Prostate gland (tissue), 2 donors: ENCODE data around the gene APOBEC3A.
"Not testable (repeated sequence)": the region's sequence is repeated elsewhere in the genome, so short reads cannot be mapped to it uniquely, and the experiment has no call there.

Experiments
- CTCF ChIP-seq, 4 experiments: fragments of 200-600 bp in 2 of 4; fragments of 450-650 bp in 2 of 4; sonication (generic) in 2 of 4; IDR thresholded peaks; 1 replicate in 3 of 4; 2 replicates in 1 of 4; pipeline ENCODE4 v1.5.1; 2016 to 2019; ENCODE audit warnings: antibody characterized with exemption in 4 of 4, mild to moderate bottlenecking in 2 of 4, moderate library complexity in 2 of 4
- POLR2AphosphoS5 ChIP-seq: sonication (generic); formaldehyde crosslinking; IDR thresholded peaks from one replicate; pipeline ENCODE4 v1.6.1; 2017; ENCODE audit warnings: antibody characterized with exemption

DNA sequence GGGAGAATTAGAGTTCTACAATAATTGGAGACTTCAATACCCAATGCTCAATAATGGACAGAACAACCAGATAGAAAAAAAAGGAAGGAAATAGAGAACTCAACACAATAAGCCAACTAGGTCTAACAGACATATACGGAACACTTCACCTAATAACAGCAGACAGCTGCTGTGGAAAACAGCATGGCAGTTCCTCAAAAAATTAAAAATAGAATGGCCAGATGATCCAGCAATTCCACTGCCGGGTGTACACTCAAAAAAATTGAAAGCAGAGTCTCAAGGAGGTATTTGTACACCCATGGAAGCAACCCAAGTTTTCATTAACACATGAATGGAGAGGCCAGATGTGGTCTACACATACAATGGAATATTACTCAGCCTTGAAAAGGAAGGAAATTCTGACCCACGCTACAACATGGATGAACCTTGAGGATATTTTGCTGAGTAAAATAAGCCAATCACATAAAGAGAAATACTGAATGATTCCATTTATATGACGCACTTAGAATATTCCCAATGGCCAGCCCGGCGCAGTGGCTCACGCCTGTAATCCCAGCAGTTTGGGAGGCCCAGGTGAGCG, 51.0 kb downstream of the APOBEC3A start:
- not testable (repeated sequence) for TF ChIP-seq POLR2AphosphoS5; CTCF (IDR thresholded peaks at IDR 0.05)
